HG02763 (cell line): Measurements from ENCODE around the gene SYT11.

Experiments used
- ATAC-seq: cut with Tn5 transposase; IDR thresholded peaks from one replicate; pipeline ENCODE4 v1.9.1; 2021; ENCODE audit warnings: mild to moderate bottlenecking, moderate library complexity; ENCODE audit not compliant: unreplicated experiment

Gene SYT11

GRCh38 chr1:155933591-155934096, 74.3 kb downstream of the SYT11 start:
- ATAC-seq: no peak

DNA sequence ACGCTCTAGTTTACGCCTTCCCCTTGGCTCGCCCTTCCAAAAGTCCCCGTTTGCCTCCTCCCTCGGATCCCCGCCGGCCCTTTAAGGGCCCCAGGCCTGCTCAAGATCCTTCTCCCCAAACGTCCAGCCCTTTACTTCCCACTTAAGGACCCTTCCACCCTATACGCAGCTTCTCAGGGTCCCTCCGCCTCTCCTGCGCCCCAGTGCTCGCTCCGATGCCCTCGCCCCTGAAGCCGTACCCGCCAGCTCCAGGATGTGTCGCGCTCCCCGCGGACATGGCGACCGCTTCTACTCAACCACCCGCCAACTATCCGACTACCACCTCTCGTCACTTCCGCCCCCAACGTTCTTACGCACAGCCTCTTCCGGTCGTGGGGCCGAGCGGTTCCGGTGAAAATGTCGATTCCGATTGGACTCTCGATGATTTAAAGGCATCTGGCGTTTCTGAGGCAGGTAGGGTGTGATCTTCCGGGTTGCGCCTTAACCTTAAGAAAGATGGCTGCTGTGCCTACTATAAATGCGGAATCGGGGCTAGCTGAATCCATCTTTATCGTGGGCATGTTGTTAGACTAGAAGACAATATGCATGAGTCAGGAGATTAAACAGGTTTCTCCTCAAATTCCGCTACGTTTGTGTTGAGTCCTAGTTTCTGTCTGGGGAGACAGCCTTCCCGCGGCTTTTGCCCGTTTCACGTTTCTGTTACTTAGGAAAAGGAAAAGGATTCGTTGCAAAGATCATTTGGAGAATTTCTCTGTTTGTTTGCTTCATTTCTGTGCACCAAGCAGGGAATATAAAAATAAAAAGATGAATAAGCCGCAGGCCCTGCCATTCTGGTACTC, 74.9 kb downstream of the SYT11 start, which contains the start of gene KHDC4:
TSS of gene KHDC4 (minus strand) at position 317 of the 839 bp plus-strand sequence. CDS start at position 277, 40 bp downstream.
- peak; percentile 94 for ATAC-seq
